Upper lobe of left lung (tissue), 6 donors: ENCODE data around the gene CTDNEP1. TPM values are rescaled to one million over a fixed set of nuclear protein-coding genes. Genes with fewer than 3 reads are reported as not detected.

Experiments used
- ATAC-seq, 2 donors: fragments of 200-7000 bp; cut with Tn5 transposase; one replicate each; pipeline ENCODE4 v1.9.1; 2022; ENCODE audit warnings: mild to moderate bottlenecking in 2 of 2, moderate library complexity in 2 of 2; ENCODE audit not compliant: low FRiP score in 2 of 2
- DNase-seq, 2 donors: peaks; one replicate each; pipeline ENCODE4 v3.0.0-alpha.2; 2019 to 2020
- H3K27ac ChIP-seq, 4 donors: fragments of 200-600 bp; sonication (generic); one replicate each; pipeline ENCODE4 v1.5.1; 2016 to 2019
- H3K27me3 ChIP-seq, 4 donors: fragments of 200-600 bp; sonication (generic); one replicate each; pipeline ENCODE4 v1.5.1; 2017 to 2019
- H3K36me3 ChIP-seq, 4 donors: fragments of 200-600 bp; sonication (generic); one replicate each; pipeline ENCODE4 v1.5.1; 2016 to 2019
- H3K4me1 ChIP-seq, 4 donors: fragments of 200-600 bp; sonication (generic); one replicate each; pipeline ENCODE4 v1.5.1; 2018 to 2019
- H3K4me3 ChIP-seq, 4 donors: fragments of 200-600 bp; sonication (generic); one replicate each; pipeline ENCODE4 v1.5.1; 2017 to 2019; ENCODE audit warnings: mild to moderate bottlenecking in 2 of 4, moderate library complexity in 1 of 4
- H3K9me3 ChIP-seq, 4 donors: fragments of 200-600 bp; sonication (generic); one replicate each; pipeline ENCODE4 v1.5.1; 2018 to 2019
- CTCF ChIP-seq, 6 experiments: fragments of 450-650 bp in 4 of 6; fragments of 200-600 bp in 2 of 6; sonication (generic) in 2 of 6; IDR thresholded peaks; one replicate each; pipeline ENCODE4 v1.5.1; 2016 to 2019; ENCODE audit warnings: antibody characterized with exemption in 6 of 6
- EP300 ChIP-seq, 4 donors: sonication (generic); formaldehyde crosslinking; IDR thresholded peaks; one replicate each; pipeline ENCODE4 v1.5.1; 2017; ENCODE audit warnings: antibody characterized with exemption in 4 of 4, control low read depth in 2 of 4
- POLR2A ChIP-seq, 4 donors: fragments of 450-650 bp; IDR thresholded peaks; one replicate each; pipeline ENCODE4 v1.5.1; 2016 to 2017; ENCODE audit warnings: antibody characterized with exemption in 4 of 4, mild to moderate bottlenecking in 2 of 4
- POLR2AphosphoS5 ChIP-seq, 2 donors: sonication (generic); formaldehyde crosslinking; IDR thresholded peaks; one replicate each; pipeline ENCODE4 v1.5.1; 2017; ENCODE audit warnings: antibody characterized with exemption in 2 of 2
- WGBS, 2 donors: methylation state at CpG; one replicate each; pipeline ENCODE4 v1.1.5; 2017 to 2018; 5-methylcytosine and 5-hydroxymethylcytosine counted together
- total RNA-seq, 6 donors: library from RNA; depleted of rRNA in 4 of 6; stranded (reverse); fragments of >200 nt in 4 of 6; gene quantifications; one replicate each; pipeline versions ENCODE4 v1.1.0 to v1.2.1, GENCODE V29; 2016 to 2021
- donor health status: DM: no; HTN: no; CAD: no; lungs with moderate emphysema.
- donor health status: DM: no; HTN: yes; CAD: no; lungs with severe emphysema.

Gene CTDNEP1
- total RNA-seq, 6 donors from 2014 or later: 62.9 to 139 (median 75.0) TPM

DNA sequence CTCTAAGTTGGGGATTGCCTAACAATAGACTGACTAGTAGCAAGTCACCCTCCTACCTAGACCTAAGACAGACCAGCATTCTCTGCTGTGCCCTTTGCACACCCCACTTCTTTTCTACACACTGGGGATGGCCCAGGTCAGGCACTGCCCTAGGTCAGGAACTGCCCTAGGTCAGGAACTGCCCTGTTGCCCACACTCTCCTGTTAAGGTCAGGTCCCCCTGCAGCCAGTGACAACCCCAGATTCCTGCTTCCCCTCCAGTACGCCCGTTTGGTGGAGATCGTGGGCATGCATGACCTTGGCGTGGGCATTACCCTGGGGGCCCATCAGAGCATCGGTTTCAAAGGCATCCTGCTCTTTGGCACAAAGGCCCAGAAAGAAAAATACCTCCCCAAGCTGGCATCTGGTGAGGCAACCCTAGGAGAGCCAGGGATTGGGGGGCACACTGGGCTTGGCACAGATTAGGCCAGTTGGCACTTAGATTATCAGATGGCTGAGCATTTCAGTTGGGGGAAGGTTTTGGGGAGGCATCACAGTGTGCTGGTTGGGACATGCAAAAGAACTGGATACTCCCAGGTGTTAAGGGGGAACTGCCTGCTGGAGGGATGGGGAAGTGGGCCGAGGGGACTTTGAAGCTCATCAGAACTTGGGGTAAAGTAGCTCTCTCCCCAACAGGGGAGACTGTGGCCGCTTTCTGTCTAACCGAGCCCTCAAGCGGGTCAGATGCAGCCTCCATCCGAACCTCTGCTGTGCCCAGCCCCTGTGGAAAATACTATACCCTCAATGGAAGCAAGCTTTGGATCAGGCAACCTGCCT lies 30.0 kb downstream of the CTDNEP1 start:
- peak overlapping the region; percentile 95 to 100 (median 97) for H3K27ac ChIP-seq
- H3K4me1 ChIP-seq: peaks cover 36 to 53% (median 41%) of the 10 kb centered on the region in 4 donors
- H3K27me3 ChIP-seq: no peaks in the 10 kb centered on the region
- 83 to 86% methylated on average over 10 of the region's 10 CpGs for WGBS, 2 donors
- peak overlapping the region in 1 of 4 donors; percentile 93 for H3K4me3 ChIP-seq
- ATAC-seq: no peak
- peaks cover 11 to 56% (median 51%) of the 10 kb centered on the region in 4 donors for H3K36me3 ChIP-seq
- no peak for TF ChIP-seq EP300 (IDR thresholded peaks at IDR 0.05)
- TF ChIP-seq CTCF (IDR thresholded peaks at IDR 0.05): no peak
- TF ChIP-seq POLR2A (IDR thresholded peaks at IDR 0.05): no peak
- no peak for TF ChIP-seq POLR2AphosphoS5 (IDR thresholded peaks at IDR 0.05)
- no peaks in the 10 kb centered on the region for H3K9me3 ChIP-seq
- no peak for DNase-seq

- ATAC-seq (peak in 1 of 2 donors; percentile 57), DNase-seq (peak in 1 of 2 donors; percentile 79)
- TF ChIP-seq EP300 (IDR thresholded peaks at IDR 0.05) (peak in 1 of 4 donors; percentile 44), POLR2AphosphoS5 (IDR thresholded peaks at IDR 0.05) (no peak), CTCF (IDR thresholded peaks at IDR 0.05) (peak; percentile 14 to 63 (median 34))
- H3K27ac ChIP-seq: peak overlapping the region; percentile 95 to 100 (median 97)
- no peaks in the 10 kb centered on the region for H3K27me3 ChIP-seq
- H3K4me1 ChIP-seq: peaks cover 44 to 60% (median 48%) of the 10 kb centered on the region in 4 donors
- H3K4me3 ChIP-seq: peak overlapping the region; percentile 93 to 100 (median 97)
- 16 to 28% methylated on average over 6 to 11 of the region's 11 CpGs for whole genome bisulfite sequencing, 2 donors
- no peaks in the 10 kb centered on the region for H3K9me3 ChIP-seq
- peaks cover 11 to 48% (median 44%) of the 10 kb centered on the region in 4 donors for H3K36me3 ChIP-seq
These were observed 30.8 kb downstream of the CTDNEP1 start for GRCh38 chr17:7220593-7221277.

DNA sequence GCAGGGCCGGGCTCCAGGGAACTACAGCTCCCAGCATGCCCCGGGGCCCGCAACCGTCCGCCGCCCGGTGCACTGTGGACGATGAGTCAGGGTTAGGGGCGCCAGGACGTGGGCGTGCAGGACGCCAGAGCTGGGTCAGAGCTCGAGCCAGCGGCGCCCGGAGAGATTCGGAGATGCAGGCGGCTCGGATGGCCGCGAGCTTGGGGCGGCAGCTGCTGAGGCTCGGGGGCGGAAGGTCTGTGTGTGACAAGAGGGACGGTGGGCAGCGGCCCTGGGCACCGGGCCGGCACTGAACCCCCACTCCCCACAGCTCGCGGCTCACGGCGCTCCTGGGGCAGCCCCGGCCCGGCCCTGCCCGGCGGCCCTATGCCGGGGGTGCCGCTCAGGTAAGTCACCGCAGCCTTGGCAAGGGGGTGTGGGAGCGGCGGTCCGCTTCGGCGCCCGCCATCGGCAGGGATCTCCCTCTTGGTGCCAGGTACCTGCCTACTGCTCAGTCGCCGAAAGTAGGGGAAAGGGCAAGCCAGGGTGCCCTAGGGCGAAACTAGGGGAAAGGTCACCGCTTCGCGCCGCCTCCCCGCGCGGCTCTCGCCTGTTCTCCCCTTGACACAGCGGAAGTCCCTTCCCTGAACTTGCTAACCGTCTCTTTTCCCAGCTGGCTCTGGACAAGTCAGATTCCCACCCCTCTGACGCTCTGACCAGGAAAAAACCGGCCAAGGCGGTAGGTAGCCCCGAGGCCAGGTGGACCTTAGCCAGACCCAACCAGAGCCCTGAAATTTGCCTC lies 31.5 kb downstream of the CTDNEP1 start, which contains the start of the genes ACADVL and DLG4:
TSS of gene ACADVL (plus strand) at position 127 of the 781 bp plus-strand sequence. CDS start at position 174, 47 bp downstream.
TSS of gene DLG4 (minus strand) at position 25 of the 781 bp plus-strand sequence.
- TF ChIP-seq EP300 (IDR thresholded peaks at IDR 0.05) (peak in 1 of 4 donors; percentile 38), CTCF (IDR thresholded peaks at IDR 0.05) (no peak), POLR2A (IDR thresholded peaks at IDR 0.05) (peak in 3 of 4 donors; percentile 70 to 95 (median 79)), POLR2AphosphoS5 (IDR thresholded peaks at IDR 0.05) (peak; percentile 91 to 97)
- peak; percentile 89 to 95 for ATAC-seq
- no peaks in the 10 kb centered on the region for H3K27me3 ChIP-seq
- H3K9me3 ChIP-seq: no peaks in the 10 kb centered on the region
- 0% methylated on average over 9 to 26 of the region's 63 CpGs for whole genome bisulfite sequencing, 2 donors
- peaks cover 8 to 41% (median 36%) of the 10 kb centered on the region in 4 donors for H3K36me3 ChIP-seq
- peak; percentile 96 for DNase-seq
- H3K27ac ChIP-seq: peak within 1 kb of the TSS; percentile 95 to 100 (median 97)
- H3K4me3 ChIP-seq: peak within 1 kb of the TSS; percentile 93 to 100 (median 97)
- H3K4me1 ChIP-seq: peaks cover 51 to 67% (median 55%) of the 10 kb centered on the region in 4 donors

- WGBS, 2 donors: 21 to 23% methylated on average over 9 to 12 of the region's 12 CpGs
- H3K27ac ChIP-seq: peak overlapping the region; percentile 95 to 100 (median 97)
- peaks cover 8 to 34% (median 29%) of the 10 kb centered on the region in 4 donors for H3K36me3 ChIP-seq
- DNase-seq (no peak), ATAC-seq (no peak)
- peak overlapping the region in 3 of 4 donors; percentile 93 to 98 (median 96) for H3K4me3 ChIP-seq
- no peaks in the 10 kb centered on the region for H3K9me3 ChIP-seq
- no peak for TF ChIP-seq EP300 (IDR thresholded peaks at IDR 0.05)
- TF ChIP-seq POLR2A (IDR thresholded peaks at IDR 0.05): no peak
- TF ChIP-seq CTCF (IDR thresholded peaks at IDR 0.05): no peak
- no peak for TF ChIP-seq POLR2AphosphoS5 (IDR thresholded peaks at IDR 0.05)
- H3K27me3 ChIP-seq: no peaks in the 10 kb centered on the region
- H3K4me1 ChIP-seq: peaks cover 51 to 74% (median 61%) of the 10 kb centered on the region in 4 donors
These were observed 32.2 kb downstream of the CTDNEP1 start for GRCh38 chr17:7219229-7219811.
